Hematopoietic multipotent progenitor cell treated with erythropoietin and hydrocortisone succinate and interleukin-3 and kit ligand, for 15 days (in vitro differentiated cells): ENCODE data around the gene ALX4.
A peak's percentile ranks its signal among the peaks of the same experiment; 100 is the strongest.

Experiments used
- DNase-seq: peaks from one replicate; pipeline ENCODE4 v3.0.0-alpha.2; 2015; ENCODE audit warnings: low spot score

Gene ALX4

DNA sequence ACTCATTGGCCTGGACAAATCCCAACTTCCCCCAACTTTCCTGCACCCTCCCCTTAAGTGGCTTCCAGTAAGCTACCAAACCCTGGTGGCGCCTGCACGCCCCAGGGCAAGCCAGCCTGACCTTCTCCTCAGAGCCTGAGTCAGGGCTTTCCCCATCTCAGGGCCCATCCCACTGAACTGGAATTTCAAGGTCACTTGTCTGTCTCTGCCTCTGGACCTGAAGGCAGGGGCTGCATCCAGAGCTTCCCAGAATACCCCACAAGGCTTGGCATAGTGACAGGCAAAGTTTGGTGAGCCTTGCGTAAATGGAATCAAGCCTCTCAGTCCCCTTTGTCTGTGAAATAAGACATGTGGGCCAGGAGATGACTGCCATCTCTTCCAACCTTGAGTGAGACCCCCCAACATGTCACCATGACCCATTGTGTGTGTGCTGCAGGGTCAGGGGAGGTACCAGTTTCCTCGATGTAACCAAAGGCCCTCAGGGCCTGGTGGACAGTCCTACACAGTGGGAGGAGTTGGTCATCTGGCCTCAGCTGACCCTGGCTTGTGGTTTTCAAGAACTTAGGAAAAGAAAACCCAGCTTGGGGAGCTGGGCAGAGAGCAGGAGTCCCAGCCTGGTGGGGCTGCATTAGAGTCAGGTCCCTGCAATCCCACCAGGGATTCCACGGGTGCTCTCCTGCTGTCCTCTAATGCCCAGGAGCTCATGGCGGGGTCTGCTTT, 8.9 kb downstream of the ALX4 start:
- DNase-seq, result no peak

DNA sequence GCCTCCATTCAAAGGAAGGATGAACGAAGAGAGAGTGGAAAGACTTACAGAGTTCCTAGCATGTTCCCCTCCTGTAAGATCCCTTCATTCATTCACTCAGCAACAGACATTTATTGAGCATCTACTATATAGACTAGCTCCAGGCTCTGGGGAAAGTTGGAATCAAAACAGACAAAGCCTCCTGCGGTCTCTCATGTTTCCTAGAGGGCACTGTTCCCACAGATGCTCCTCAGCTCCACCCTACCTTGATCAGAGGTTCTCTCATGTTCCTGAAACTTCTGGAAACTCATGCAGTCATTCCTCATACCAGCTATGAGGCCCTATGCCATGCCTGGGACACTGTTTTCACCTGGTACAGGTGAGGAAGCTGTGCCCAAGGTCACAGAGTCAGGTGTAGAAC, 11.1 kb downstream of the ALX4 start:
- no peak for DNase-seq

DNA sequence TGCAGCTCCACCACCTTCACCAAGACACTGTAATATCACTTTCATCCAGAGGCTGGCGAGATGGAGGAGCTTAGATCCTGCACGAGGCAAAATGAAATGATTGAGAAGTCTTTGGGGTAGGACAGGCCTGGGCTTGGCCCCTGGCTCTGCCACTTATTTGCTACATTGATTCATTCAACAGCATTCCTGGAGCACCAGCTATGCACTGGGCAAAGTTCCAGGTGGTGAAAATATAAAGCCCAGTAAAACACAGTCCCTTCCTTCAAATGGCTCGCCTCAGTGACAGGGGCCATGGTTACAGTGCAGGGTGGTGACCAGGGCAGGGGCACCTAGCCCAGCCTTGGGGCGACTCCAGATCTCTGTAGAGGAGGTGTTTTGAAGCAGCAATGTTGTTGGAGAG, 19.7 kb downstream of the ALX4 start:
- DNase-seq, result no peak

- DNase-seq, result no peak
Measured at GRCh38 chr11:44288133-44288526, 21.8 kb downstream of the ALX4 start.

DNA sequence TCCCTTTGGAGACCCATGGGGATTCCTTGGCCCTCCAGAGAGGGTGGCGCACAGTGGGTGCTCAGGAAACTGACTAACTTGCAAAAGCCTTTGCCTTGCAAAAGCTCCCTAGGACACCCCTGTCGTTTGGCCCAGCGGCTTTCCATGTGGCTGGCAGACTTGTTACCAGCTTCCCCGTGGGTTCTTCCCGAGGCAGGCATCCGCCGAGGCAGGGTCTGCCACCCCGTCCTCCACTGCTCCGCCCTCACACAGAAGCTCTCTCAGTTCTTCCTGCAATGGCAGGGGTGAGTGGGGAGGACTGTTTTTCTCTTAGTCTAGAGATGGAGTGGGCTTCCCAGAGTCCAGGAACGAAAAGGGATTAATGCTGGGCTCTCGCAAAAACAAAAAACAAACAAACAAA, 23.0 kb downstream of the ALX4 start:
- DNase-seq, result no peak

- peak; percentile 66 for DNase-seq
Measured at GRCh38 chr11:44286268-44286880, 23.6 kb downstream of the ALX4 start.

DNA sequence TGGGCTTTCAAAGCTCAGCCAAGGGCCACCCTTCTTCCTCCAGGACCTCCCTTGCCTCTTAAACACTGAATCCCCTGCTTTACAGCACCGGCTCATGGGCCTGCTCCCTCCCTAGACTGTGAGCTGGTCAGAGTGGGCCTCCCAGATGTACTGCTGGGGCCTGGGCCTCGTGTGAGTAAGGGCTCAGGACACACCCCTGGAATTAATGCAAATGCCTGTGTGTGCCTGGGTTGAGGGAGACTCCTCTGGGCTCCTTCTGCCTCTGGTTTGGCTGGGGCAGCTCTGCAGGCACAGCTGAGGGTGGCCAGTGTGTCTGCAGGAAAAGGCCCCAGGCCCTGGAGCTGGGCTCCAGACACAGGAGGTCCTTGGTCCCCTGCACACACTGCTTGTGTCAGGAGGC, 24.2 kb downstream of the ALX4 start:
- DNase-seq, result no peak

DNA sequence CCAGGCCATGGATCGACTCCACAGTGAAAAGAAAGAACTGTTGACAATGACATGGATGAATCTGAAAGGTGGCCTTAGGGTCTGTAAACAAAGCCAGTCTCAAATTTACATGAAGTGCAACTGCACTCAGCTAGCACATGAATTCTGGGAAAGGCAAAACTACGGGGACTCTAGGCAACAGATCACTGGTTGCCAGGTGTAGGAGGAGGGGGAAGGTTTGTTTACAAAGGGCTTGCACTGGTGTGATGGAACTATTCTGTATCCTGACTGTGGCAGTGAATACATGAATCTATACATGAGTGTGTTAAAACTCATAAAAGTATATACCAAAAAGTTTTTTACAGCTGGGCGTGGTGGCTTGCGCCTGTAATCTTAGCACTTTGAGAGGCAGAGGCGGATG, 27.3 kb downstream of the ALX4 start:
- DNase-seq, result no peak

GRCh38 chr11:44281151-44281550, 28.8 kb downstream of the ALX4 start:
- DNase-seq, result no peak

- DNase-seq, result no peak
Measured at GRCh38 chr11:44280257-44280656, 29.7 kb downstream of the ALX4 start.

DNA sequence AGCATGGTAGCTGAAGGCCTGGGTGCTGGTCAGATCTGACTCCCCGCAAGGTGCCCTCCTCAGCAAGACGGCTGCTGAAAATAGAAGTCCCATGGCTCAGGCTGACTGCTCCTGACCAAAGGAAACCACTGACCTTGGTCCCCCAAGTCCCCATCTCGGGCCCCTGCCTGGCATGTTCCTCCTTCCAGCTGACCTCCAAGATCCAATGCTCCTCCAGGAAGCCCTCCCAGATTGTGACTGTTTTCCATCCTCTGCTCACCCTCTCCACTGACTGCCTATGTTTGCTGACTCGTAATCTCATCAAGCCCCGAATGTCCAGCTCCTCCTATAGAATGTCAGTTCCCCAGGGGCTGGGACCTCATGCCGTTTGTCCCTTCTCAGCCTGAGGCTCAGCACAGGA, 30.5 kb downstream of the ALX4 start:
- DNase-seq, result no peak

- DNase-seq, result no peak
Measured at GRCh38 chr11:44277196-44278090, 32.5 kb downstream of the ALX4 start.

GRCh38 chr11:44275961-44276550, 33.9 kb downstream of the ALX4 start:
- DNase-seq, result no peak

- DNase-seq, result no peak
Measured at GRCh38 chr11:44275241-44275640, 34.7 kb downstream of the ALX4 start.

DNA sequence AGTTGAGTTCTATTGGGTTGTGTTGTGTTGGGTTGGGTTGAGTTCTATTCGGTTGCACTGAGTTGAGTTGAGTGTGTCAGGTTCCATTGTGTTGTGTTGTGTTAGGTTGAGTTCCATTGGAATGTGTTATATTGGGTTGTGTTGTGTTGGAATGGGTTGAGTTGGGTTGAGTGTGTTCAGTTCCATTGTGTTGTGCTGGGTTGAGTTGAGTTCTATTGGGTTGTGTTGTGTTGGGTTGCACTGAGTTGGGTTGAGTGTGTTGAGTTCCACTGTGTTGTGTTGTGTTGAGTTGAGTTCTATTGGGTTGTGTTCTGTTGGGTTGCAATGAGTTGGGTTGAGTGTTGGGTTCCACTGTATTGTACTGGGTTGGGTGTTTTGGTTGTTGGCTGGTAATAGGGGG, 35.5 kb downstream of the ALX4 start:
- no peak for DNase-seq

- DNase-seq, result no peak
Measured at GRCh38 chr11:44271286-44271685, 38.7 kb downstream of the ALX4 start.

- DNase-seq, result no peak
Measured at GRCh38 chr11:44270403-44271273, 39.3 kb downstream of the ALX4 start.

DNA sequence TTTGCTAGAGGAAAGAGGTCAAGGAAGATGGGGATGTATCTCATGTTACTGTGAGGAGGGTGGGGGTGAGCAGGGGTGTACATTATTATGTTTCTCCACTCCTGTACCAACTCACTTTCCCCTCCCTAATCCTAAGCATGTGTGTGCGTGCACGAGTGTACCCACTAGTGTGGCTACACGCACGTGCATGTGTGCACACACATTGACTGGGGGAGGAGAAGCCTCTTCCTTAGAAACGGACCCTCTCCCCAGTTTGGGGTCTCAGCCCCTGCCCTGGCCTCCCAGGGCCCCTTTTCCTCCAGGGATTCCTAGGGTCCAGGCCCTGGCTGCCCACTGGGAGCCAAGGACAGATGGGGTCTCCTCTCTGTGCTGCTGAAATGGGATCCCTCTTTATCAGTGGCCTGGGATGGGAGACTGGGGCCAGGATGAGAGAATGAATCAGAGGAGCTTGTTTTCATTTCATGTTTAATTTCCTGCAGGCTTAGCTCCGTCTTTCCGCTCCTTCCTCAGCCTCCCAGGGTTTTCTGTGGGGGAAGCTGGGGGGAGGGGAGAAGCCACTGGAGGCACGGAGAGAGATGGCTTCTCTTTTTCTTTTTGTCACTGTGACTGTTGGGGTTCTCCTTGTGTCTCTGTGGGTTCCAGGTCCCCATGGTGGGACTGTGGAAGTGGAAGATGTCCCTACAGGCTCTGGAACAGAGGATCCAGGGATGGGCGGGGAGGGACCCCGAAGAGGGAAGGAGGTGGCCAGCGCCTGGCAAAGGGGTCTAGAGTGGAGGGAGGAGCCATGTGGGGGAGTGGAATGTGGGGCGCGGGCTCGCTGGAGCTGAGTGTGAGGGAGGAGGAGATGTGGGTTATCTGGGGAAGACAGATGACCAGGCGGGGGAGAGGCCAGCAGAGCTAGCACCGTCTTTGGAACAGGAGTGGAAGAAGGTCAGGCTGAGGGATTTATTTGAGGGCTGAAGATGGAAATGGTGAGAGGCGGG, 40.3 kb downstream of the ALX4 start:
- no peak for DNase-seq

- DNase-seq, result no peak
Measured at GRCh38 chr11:44268614-44269080, 41.3 kb downstream of the ALX4 start.
